HAP-1 (cell line): ENCODE results near the gene IDH1.
A peak's percentile ranks its signal among the peaks of the same experiment; 100 is the strongest.

Experiments
- DNase-seq, 2 experiments: peaks; one replicate each; pipeline ENCODE4 v3.0.0-alpha.2; 2016 to 2020; ENCODE audit warnings: low spot score in 2 of 2
- H3K27me3 ChIP-seq: fragments of 250-450 bp; sonication (Bioruptor Pico); 2 replicates; pipeline ENCODE4 v1.5.1; 2020; ENCODE audit warnings: low read depth, mild to moderate bottlenecking, moderate library complexity
- H3K36me3 ChIP-seq: fragments of 250-450 bp; sonication (Bioruptor Pico); replicated peaks from 2 replicates; pipeline ENCODE4 v1.5.1; 2020; ENCODE audit warnings: mild to moderate bottlenecking
- H3K4me1 ChIP-seq: fragments of 250-450 bp; sonication (Bioruptor Pico); 2 replicates; pipeline ENCODE4 v1.5.1; 2020; ENCODE audit warnings: mild to moderate bottlenecking
- H3K4me3 ChIP-seq: fragments of 250-450 bp; sonication (Bioruptor Pico); 2 replicates; pipeline ENCODE4 v1.5.1; 2020; ENCODE audit warnings: mild to moderate bottlenecking, moderate library complexity
- H3K9me3 ChIP-seq: fragments of 250-450 bp; sonication (Bioruptor Pico); 2 replicates; pipeline ENCODE4 v1.5.1; 2020; ENCODE audit warnings: mild to moderate bottlenecking, moderate library complexity
- in situ Hi-C: fragments of 300-500 bp; cut with MboI; formaldehyde crosslinking; loops from 3 replicates; pipeline ENCODE4 v1.14.3; 2020; ENCODE audit warnings: low sequenced_read_pairs, inconsistent platforms, mixed read lengths

IDH1 gene

GRCh38 chr2:208254871-208255556 is at the start of gene IDH1:
Gene IDH1, minus strand, starts transcription at chr2:208255071. Its CDS starts 3,520 bp downstream, at chr2:208251551.
- no peaks in the 10 kb centered on the region for H3K9me3 ChIP-seq
- H3K4me1 ChIP-seq: peaks cover 10% of the 10 kb centered on the region
- peak; percentile 86 to 99 for DNase-seq
- H3K36me3 ChIP-seq: peaks cover 22% of the 10 kb centered on the region
- in situ Hi-C loops: no loop called here
- H3K27me3 ChIP-seq: no peaks in the 10 kb centered on the region
- peak within 1 kb of the TSS; percentile 89 for H3K4me3 ChIP-seq

- in situ Hi-C loops: no loop called here
- Histone ChIP-seq H3K4me1 (no peaks in the 10 kb centered on the region), H3K27me3 (no peaks in the 10 kb centered on the region), H3K4me3 (no peak overlapping the region), H3K36me3 (peaks cover 26% of the 10 kb centered on the region), H3K9me3 (no peaks in the 10 kb centered on the region)
- no peak for DNase-seq
Measured at GRCh38 chr2:208304157-208304556, 49.3 kb upstream of the IDH1 start.

DNA sequence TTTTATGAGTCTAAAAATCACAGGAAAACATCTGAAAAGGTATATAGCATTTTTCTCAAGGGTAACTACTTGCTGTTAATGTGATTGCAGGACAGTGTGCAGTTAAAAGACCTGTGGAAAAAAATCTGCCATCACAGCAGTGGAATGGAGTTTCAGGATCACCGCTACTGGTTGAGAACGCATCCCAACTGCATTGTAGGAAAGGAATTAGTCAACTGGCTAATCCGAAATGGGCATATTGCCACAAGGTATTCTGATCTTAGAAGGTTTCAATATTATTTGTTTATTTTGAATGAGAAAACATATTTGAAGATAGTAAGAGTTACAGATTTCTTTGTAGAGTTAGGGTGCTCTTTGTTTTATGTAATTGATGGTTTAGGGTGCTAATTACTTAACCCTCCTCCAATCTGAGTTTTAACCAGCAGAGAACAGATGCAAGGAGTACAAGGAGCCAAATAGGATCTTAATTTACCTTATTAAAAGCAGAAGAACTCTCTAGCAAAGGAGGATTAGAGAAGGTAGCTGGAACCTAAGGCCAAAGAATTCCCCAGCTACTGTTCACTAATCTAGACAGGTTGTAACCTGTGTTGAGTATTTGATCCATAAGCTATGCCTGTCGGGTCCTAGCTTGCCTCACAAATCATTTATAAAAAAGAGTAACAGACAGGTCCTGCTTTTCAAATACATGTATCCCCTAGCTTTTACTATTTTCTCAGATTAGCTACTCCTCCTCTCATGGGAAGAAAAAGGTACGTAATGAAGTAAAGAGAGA is 46.2 kb upstream of the IDH1 start:
- in situ Hi-C loops: no loop called here

GRCh38 chr2:208297961-208298360 is 43.1 kb upstream of the IDH1 start:
- Histone ChIP-seq H3K9me3 (no peaks in the 10 kb centered on the region), H3K4me1 (no peaks in the 10 kb centered on the region; the same call in 1 of the 2 replicates), H3K4me3 (no peak overlapping the region), H3K36me3 (peaks cover 20% of the 10 kb centered on the region), H3K27me3 (no peaks in the 10 kb centered on the region)
- in situ Hi-C loops: no loop called here
- no peak for DNase-seq

More for the DNA sequence above, 46.2 kb upstream of the IDH1 start:
- H3K27me3 ChIP-seq: no peaks in the 10 kb centered on the region
- no peaks in the 10 kb centered on the region for H3K9me3 ChIP-seq
- H3K4me3 ChIP-seq: no peak overlapping the region
- H3K36me3 ChIP-seq: peaks cover 20% of the 10 kb centered on the region
- H3K4me1 ChIP-seq: no peaks in the 10 kb centered on the region
- no peak for DNase-seq

DNA sequence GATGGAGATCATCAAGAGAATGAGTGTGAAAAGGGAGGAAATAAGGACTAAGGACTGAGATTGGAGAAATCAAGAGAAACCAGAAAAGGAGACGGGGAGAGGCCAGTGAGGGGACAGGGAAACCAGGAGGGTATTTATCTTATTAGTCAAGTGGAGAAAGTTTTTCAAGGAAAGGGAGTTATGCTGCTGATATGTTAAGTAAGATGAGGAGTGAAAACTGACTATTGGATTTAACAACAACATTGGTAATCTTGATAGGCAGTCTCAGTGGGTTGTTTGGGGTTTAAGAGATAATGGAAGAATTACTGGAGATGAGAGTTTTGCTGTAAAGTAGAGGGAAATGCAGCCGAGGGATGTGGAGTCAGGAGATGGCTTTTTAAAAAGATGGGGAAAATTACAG is 41.7 kb upstream of the IDH1 start:
- in situ Hi-C loops: no loop called here
- DNase-seq: no peak
- H3K9me3 ChIP-seq: no peaks in the 10 kb centered on the region
- no peaks in the 10 kb centered on the region; the same call in 1 of the 2 replicates for H3K4me1 ChIP-seq
- H3K27me3 ChIP-seq: no peaks in the 10 kb centered on the region
- no peak overlapping the region for H3K4me3 ChIP-seq
- peaks cover 25% of the 10 kb centered on the region for H3K36me3 ChIP-seq

DNA sequence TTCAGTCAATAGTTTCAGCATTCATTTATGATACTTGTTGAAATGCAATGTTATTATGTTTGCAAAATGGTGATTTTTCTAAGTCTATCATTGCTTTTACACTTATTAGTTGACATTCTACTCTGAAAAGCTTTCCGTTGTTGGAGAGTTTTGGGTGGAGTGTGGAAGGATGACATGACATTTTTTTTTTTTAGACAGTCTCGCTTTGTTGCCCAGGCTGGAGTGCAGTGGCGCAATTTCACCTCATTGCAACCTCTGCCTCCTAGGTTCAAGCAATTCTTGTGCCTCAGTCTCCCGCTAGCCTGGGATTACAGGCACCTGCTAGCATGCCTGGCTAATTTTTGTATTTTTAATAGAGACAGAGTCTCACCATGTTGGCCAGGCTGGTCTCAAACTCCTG is 41.0 kb upstream of the IDH1 start:
- Histone ChIP-seq H3K27me3 (no peaks in the 10 kb centered on the region), H3K9me3 (no peaks in the 10 kb centered on the region), H3K4me1 (no peaks in the 10 kb centered on the region; the same call in 1 of the 2 replicates), H3K36me3 (peaks cover 28% of the 10 kb centered on the region), H3K4me3 (no peak overlapping the region)
- in situ Hi-C loops: no loop called here
- no peak for DNase-seq

GRCh38 chr2:208294482-208295024 is 39.7 kb upstream of the IDH1 start:
- no peak for DNase-seq
- Histone ChIP-seq H3K4me3 (no peak overlapping the region), H3K4me1 (no peaks in the 10 kb centered on the region; the same call in 1 of the 2 replicates), H3K9me3 (no peaks in the 10 kb centered on the region), H3K36me3 (peaks cover 34% of the 10 kb centered on the region), H3K27me3 (no peaks in the 10 kb centered on the region)
- in situ Hi-C loops: no loop called here

DNA sequence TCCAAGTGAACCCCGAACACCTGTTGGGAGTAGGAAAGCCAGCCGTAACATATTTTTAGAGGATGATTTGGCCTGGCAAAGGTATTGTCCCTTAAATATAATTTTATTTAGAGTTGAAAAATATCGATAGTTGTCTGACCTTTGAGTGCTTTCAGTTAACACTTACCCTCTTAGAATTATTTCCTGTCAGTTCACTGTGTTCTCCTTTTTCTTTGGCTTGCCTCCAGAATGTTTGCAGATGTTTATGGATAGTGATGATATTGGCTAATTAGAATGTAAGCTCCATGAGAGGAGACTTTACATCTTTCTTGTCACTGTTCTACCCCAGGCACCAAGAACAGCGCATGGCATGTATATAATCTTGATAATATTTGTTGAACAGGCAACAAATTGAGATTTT is 31.0 kb upstream of the IDH1 start:
- Histone ChIP-seq H3K4me3 (no peak overlapping the region), H3K36me3 (peaks cover 35% of the 10 kb centered on the region), H3K4me1 (no peaks in the 10 kb centered on the region), H3K27me3 (no peaks in the 10 kb centered on the region), H3K9me3 (no peaks in the 10 kb centered on the region)
- in situ Hi-C loops: no loop called here
- DNase-seq: no peak

DNA sequence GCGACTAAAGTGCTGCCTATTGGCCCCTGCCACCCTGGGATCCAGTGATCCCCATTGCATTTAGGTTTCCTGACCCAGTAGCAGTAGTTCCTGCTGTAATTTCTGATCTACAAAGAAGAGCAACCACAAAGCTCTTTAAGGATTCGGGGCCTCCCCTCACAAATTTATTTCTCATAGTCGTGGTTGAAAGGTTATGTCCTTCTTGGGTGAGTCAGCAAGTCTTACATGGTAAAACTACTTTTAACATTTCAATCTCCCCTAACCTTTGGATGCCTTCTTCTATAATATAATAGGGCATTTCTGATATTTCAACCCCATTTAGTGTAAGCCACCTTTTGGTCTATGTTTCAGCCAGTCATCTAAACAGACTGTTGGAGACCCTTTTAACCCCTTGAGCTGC is 26.1 kb upstream of the IDH1 start:
- in situ Hi-C loops: no loop called here
- H3K36me3 ChIP-seq: peaks cover 43% of the 10 kb centered on the region
- no peak for DNase-seq

GRCh38 chr2:208280234-208280633 is 25.4 kb upstream of the IDH1 start:
- Histone ChIP-seq H3K4me3 (no peak overlapping the region), H3K9me3 (no peaks in the 10 kb centered on the region), H3K36me3 (peaks cover 49% of the 10 kb centered on the region), H3K27me3 (no peaks in the 10 kb centered on the region), H3K4me1 (no peaks in the 10 kb centered on the region)
- in situ Hi-C loops: no loop called here
- no peak for DNase-seq

More for the DNA sequence above, 26.1 kb upstream of the IDH1 start:
- Histone ChIP-seq H3K27me3 (no peaks in the 10 kb centered on the region), H3K9me3 (no peaks in the 10 kb centered on the region), H3K4me1 (no peaks in the 10 kb centered on the region), H3K4me3 (no peak overlapping the region)

DNA sequence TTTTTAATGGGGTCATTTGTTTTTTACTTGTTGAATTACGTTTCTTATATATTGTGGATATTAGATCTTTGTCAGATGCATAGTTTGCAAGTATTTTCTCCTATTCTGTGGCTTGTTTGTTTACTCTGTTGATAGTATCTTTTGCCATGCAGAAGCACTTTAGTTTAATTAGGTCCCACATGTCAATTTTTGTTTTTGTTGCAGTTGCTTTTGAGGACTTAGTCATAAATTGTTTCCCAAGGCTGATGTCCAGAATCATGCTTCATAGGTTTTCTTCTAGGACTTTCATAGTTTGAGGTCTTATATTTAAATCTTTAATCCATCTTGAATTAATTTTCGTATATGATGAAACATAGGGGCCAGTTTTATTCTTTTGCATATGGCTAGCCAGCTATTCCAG is 24.4 kb upstream of the IDH1 start:
- no peak for DNase-seq
- H3K4me3 ChIP-seq: no peak overlapping the region
- peaks cover 55% of the 10 kb centered on the region for H3K36me3 ChIP-seq
- in situ Hi-C loops: no loop called here
- H3K27me3 ChIP-seq: no peaks in the 10 kb centered on the region
- no peaks in the 10 kb centered on the region for H3K9me3 ChIP-seq
- no peaks in the 10 kb centered on the region for H3K4me1 ChIP-seq

- Histone ChIP-seq H3K9me3 (no peaks in the 10 kb centered on the region), H3K4me1 (no peaks in the 10 kb centered on the region), H3K36me3 (peaks cover 62% of the 10 kb centered on the region), H3K4me3 (no peak overlapping the region), H3K27me3 (no peaks in the 10 kb centered on the region)
- no peak for DNase-seq
- in situ Hi-C loops: no loop called here
Measured at GRCh38 chr2:208278549-208278948, 23.7 kb upstream of the IDH1 start.

DNA sequence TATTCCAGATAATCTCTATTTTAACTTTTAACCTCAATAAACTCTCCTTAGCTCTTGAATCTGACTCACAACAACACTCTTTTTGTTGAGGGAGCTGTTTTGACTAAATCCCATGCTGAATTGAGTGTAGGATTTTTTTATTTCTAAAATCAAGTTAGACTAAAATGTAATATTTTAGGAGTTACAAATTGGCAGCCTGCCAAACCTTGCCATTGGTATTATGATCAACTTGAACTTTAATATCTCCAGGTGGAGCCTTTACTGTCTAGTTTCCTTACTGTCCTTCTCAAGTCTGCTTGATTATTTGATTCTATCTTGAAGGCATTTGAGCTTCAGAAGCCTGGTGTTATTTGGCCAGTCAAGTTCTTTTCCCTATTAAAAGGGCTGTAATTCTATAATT is 19.9 kb upstream of the IDH1 start:
- Histone ChIP-seq H3K36me3 (peaks cover 56% of the 10 kb centered on the region), H3K9me3 (no peaks in the 10 kb centered on the region), H3K27me3 (no peaks in the 10 kb centered on the region), H3K4me1 (no peaks in the 10 kb centered on the region), H3K4me3 (no peak overlapping the region)
- in situ Hi-C loops: no loop called here
- no peak for DNase-seq

GRCh38 chr2:208269091-208269490 is 14.2 kb upstream of the IDH1 start:
- DNase-seq: no peak
- Histone ChIP-seq H3K36me3 (peaks cover 21% of the 10 kb centered on the region), H3K9me3 (no peaks in the 10 kb centered on the region), H3K27me3 (no peaks in the 10 kb centered on the region), H3K4me1 (peaks cover 17% of the 10 kb centered on the region), H3K4me3 (no peak overlapping the region)
- in situ Hi-C loops: no loop called here
